GM19468 (cell line): ENCODE measurements around the gene IL36B.
"Not testable (repeated sequence)": the region's sequence is repeated elsewhere in the genome, so short reads cannot be mapped to it uniquely, and the experiment has no call there.

Source experiments
- ATAC-seq: cut with Tn5 transposase; IDR thresholded peaks from one replicate; pipeline ENCODE4 v1.9.1; 2021; ENCODE audit warnings: mild to moderate bottlenecking, moderate library complexity, moderate number of reproducible peaks; ENCODE audit not compliant: unreplicated experiment; ENCODE audit errors: extremely low read depth

Gene IL36B

GRCh38 chr2:113052396-113052917 is at the start of gene IL36B:
IL36B (minus strand) TSS chr2:113052867.
- no peak for ATAC-seq

GRCh38 chr2:113102133-113102532 is 49.5 kb upstream of the IL36B start:
- no peak for ATAC-seq

GRCh38 chr2:113098532-113098931 is 45.9 kb upstream of the IL36B start:
- ATAC-seq = no peak

GRCh38 chr2:113098041-113098440 is 45.4 kb upstream of the IL36B start:
- ATAC-seq = peak; percentile 32

GRCh38 chr2:113096842-113097618 is 44.4 kb upstream of the IL36B start:
- ATAC-seq = not testable (repeated sequence)

GRCh38 chr2:113096306-113096705 is 43.6 kb upstream of the IL36B start:
- ATAC-seq = not testable (repeated sequence)

- no peak for ATAC-seq
Observed at GRCh38 chr2:113093613-113093977, 40.9 kb upstream of the IL36B start.

GRCh38 chr2:113092864-113093612 is 40.4 kb upstream of the IL36B start:
- no peak for ATAC-seq

GRCh38 chr2:113091231-113091896 is 38.7 kb upstream of the IL36B start:
- ATAC-seq = no peak

- no peak for ATAC-seq
Observed at GRCh38 chr2:113089916-113090315, 37.2 kb upstream of the IL36B start.

- ATAC-seq = no peak
Observed at GRCh38 chr2:113088213-113088992, 35.7 kb upstream of the IL36B start.

GRCh38 chr2:113085542-113085941 is 32.9 kb upstream of the IL36B start:
- ATAC-seq = no peak

- ATAC-seq = no peak
Observed at GRCh38 chr2:113084249-113085000, 31.8 kb upstream of the IL36B start.

- ATAC-seq = no peak
Observed at GRCh38 chr2:113083296-113083695, 30.6 kb upstream of the IL36B start.

- ATAC-seq = no peak
Observed at GRCh38 chr2:113081488-113082210, 29.0 kb upstream of the IL36B start.

- ATAC-seq = no peak
Observed at GRCh38 chr2:113080134-113080533, 27.5 kb upstream of the IL36B start.

GRCh38 chr2:113079131-113079530 is 26.5 kb upstream of the IL36B start:
- ATAC-seq = no peak

- no peak for ATAC-seq
Observed at GRCh38 chr2:113078350-113078839, 25.7 kb upstream of the IL36B start.

- ATAC-seq = no peak
Observed at GRCh38 chr2:113077921-113078320, 25.3 kb upstream of the IL36B start.
